ENCODE results near the gene UGT3A1. TPM values are rescaled to one million over a fixed set of nuclear protein-coding genes. Genes with fewer than 3 reads are reported as not detected.

UGT3A1 gene
- total RNA-seq, 1 experiment from 2014 or later: not detected

- no peak for TF ChIP-seq CBX3 (IDR thresholded peaks at IDR 0.05; ENCODE audit: low read depth)
- no peak for TF ChIP-seq POLR2A (IDR thresholded peaks at IDR 0.05; ENCODE audit: borderline replicate concordance, extremely low read depth, insufficient read depth, insufficient read length)
- TF ChIP-seq SIN3A (IDR thresholded peaks at IDR 0.05; ENCODE audit: low read depth): no peak
- no peak for TF ChIP-seq FOSL1 (IDR thresholded peaks at IDR 0.05; ENCODE audit: low read depth)
- no peak for TF ChIP-seq CEBPB (IDR thresholded peaks at IDR 0.05; ENCODE audit: low read depth)
- TF ChIP-seq POLR2AphosphoS5 (IDR thresholded peaks at IDR 0.05; ENCODE audit: low read depth, low read length): no peak
- TF ChIP-seq TCF7L2 (IDR thresholded peaks at IDR 0.05; ENCODE audit: borderline replicate concordance, extremely low read depth, insufficient read depth, insufficient read length): no peak
Measured at GRCh38 chr5:35999547-35999946, 8.4 kb upstream of the UGT3A1 start (continued).

- ChIA-PET RAD21 (ENCODE audit: low non-redundant PET in 1 of 2, low total read pairs in 2 of 2, uncharacterized antibody in 2 of 2, unreplicated experiment in 2 of 2) (no interaction called here), CTCF (no interaction called here), POLR2A (no interaction called here)
- H3K36me3 ChIP-seq (ENCODE audit: control insufficient read depth in 1 of 2, insufficient read depth in 2 of 2, low read length in 2 of 2): no peaks in the 10 kb centered on the region
- DNase-seq (ENCODE audit: low read depth, low spot score): no peak
- no peak overlapping the region for H3K4me2 ChIP-seq (ENCODE audit: low read length)
- intact Hi-C loops (cut with micrococcal nuclease): no loop called here
- H3K9ac ChIP-seq (ENCODE audit: low read length): no peak overlapping the region
- BruUV-seq (replicated peaks): no TSS peak
- H2AFZ ChIP-seq (ENCODE audit: low read depth, low read length, poor library complexity, severe bottlenecking): no peak overlapping the region
- peaks cover 35% of the 10 kb centered on the region for H3K27me3 ChIP-seq (ENCODE audit: insufficient read depth, low read length)
- no peak for ATAC-seq
- H3K9me2 ChIP-seq (ENCODE audit: insufficient read depth): no peaks in the 10 kb centered on the region
- no peak overlapping the region for H3K4me3 ChIP-seq (replicated peaks in 1 of 2; ENCODE audit: low read depth in 1 of 2, low read length in 2 of 2)
- H3K9me3 ChIP-seq (ENCODE audit: control insufficient read depth in 1 of 2, insufficient read depth in 1 of 2, low read depth in 1 of 2, low read length in 2 of 2): no peaks in the 10 kb centered on the region
- no peaks in the 10 kb centered on the region for H3K79me2 ChIP-seq (ENCODE audit: insufficient read depth, low read length)
- no peaks in the 10 kb centered on the region for H3K4me1 ChIP-seq (ENCODE audit: control insufficient read depth in 1 of 2, insufficient read depth in 2 of 2, low read length in 2 of 2)
- TF ChIP-seq ZNF274 (IDR thresholded peaks at IDR 0.05; ENCODE audit: low read depth, low read length) (no peak), EZH2phosphoT487 (IDR thresholded peaks at IDR 0.05; ENCODE audit: borderline replicate concordance) (no peak), SRF (IDR thresholded peaks at IDR 0.05; ENCODE audit: low read depth) (no peak), TCF7L2 (IDR thresholded peaks at IDR 0.05; ENCODE audit: borderline replicate concordance, extremely low read depth, insufficient read depth, insufficient read length) (no peak), JUND (IDR thresholded peaks at IDR 0.05) (no peak)
- no peaks in the 10 kb centered on the region for H4K20me1 ChIP-seq (ENCODE audit: insufficient read depth)
- H3K27ac ChIP-seq (ENCODE audit: low read depth, low read length): no peak overlapping the region
Measured at GRCh38 chr5:35996076-35996475, 4.9 kb upstream of the UGT3A1 start.

GRCh38 chr5:35990520-35990919, 670 bp downstream of the UGT3A1 start:
- BruUV-seq (replicated peaks): no TSS peak
- ATAC-seq: no peak
- TF ChIP-seq YY1 (IDR thresholded peaks at IDR 0.05; ENCODE audit: extremely low read depth, insufficient replicate concordance, low read depth, low read length) (no peak), CBX3 (IDR thresholded peaks at IDR 0.05; ENCODE audit: low read depth) (no peak), SIN3A (IDR thresholded peaks at IDR 0.05; ENCODE audit: low read depth) (no peak), SRF (IDR thresholded peaks at IDR 0.05; ENCODE audit: low read depth) (no peak), CEBPB (IDR thresholded peaks at IDR 0.05; ENCODE audit: low read depth) (no peak), RAD21 (IDR thresholded peaks at IDR 0.05; ENCODE audit: low read depth) (no peak), ZFX (IDR thresholded peaks at IDR 0.05) (no peak), ZBTB33 (IDR thresholded peaks at IDR 0.05; ENCODE audit: extremely low read depth, insufficient replicate concordance, low read length) (no peak), ZNF274 (IDR thresholded peaks at IDR 0.05; ENCODE audit: low read depth, low read length) (no peak), FOSL1 (IDR thresholded peaks at IDR 0.05; ENCODE audit: low read depth) (no peak), POLR2AphosphoS5 (IDR thresholded peaks at IDR 0.05; ENCODE audit: low read depth, low read length) (no peak), EZH2phosphoT487 (IDR thresholded peaks at IDR 0.05; ENCODE audit: borderline replicate concordance) (no peak), POLR2A (IDR thresholded peaks at IDR 0.05; ENCODE audit: borderline replicate concordance, extremely low read depth, insufficient read depth, insufficient read length) (no peak), JUND (IDR thresholded peaks at IDR 0.05) (no peak), MAX (IDR thresholded peaks at IDR 0.05) (no peak)

More at GRCh38 chr5:35990520-35990919, 670 bp downstream of the UGT3A1 start:
- Histone ChIP-seq H3K4me2 (ENCODE audit: low read length) (no peak overlapping the region), H3K36me3 (ENCODE audit: control insufficient read depth in 1 of 2, insufficient read depth in 2 of 2, low read length in 2 of 2) (no peaks in the 10 kb centered on the region), H3K4me1 (ENCODE audit: control insufficient read depth in 1 of 2, insufficient read depth in 2 of 2, low read length in 2 of 2) (no peaks in the 10 kb centered on the region), H3K9me3 (ENCODE audit: control insufficient read depth in 1 of 2, insufficient read depth in 1 of 2, low read depth in 1 of 2, low read length in 2 of 2) (no peaks in the 10 kb centered on the region), H3K9ac (ENCODE audit: low read length) (no peak overlapping the region), H3K79me2 (ENCODE audit: insufficient read depth, low read length) (no peaks in the 10 kb centered on the region), H3K27ac (ENCODE audit: low read depth, low read length) (no peak overlapping the region), H4K20me1 (ENCODE audit: insufficient read depth) (no peaks in the 10 kb centered on the region), H3K27me3 (ENCODE audit: insufficient read depth, low read length) (peaks cover 24% of the 10 kb centered on the region; the same call in 1 of the 2 replicates), H3K9me2 (ENCODE audit: insufficient read depth) (no peaks in the 10 kb centered on the region), H2AFZ (ENCODE audit: low read depth, low read length, poor library complexity, severe bottlenecking) (no peak overlapping the region), H3K4me3 (replicated peaks in 1 of 2; ENCODE audit: low read depth in 1 of 2, low read length in 2 of 2) (no peak overlapping the region)
- ChIA-PET POLR2A (no interaction called here), CTCF (no interaction called here), RAD21 (ENCODE audit: low non-redundant PET in 1 of 2, low total read pairs in 2 of 2, uncharacterized antibody in 2 of 2, unreplicated experiment in 2 of 2) (no interaction called here)
- no peak for DNase-seq (ENCODE audit: low read depth, low spot score)
- intact Hi-C loops (cut with micrococcal nuclease): no loop called here
